Measurements from ENCODE around the gene PCMTD2. TPM values are rescaled to one million over a fixed set of nuclear protein-coding genes. Genes with fewer than 3 reads are reported as not detected.

PCMTD2 gene
- total and polyA plus RNA-seq, 2 of the 8 experiments (the other 6 are each of a cell fraction or from before 2014, with no cell fraction given): 21.4 to 55.1 TPM

DNA sequence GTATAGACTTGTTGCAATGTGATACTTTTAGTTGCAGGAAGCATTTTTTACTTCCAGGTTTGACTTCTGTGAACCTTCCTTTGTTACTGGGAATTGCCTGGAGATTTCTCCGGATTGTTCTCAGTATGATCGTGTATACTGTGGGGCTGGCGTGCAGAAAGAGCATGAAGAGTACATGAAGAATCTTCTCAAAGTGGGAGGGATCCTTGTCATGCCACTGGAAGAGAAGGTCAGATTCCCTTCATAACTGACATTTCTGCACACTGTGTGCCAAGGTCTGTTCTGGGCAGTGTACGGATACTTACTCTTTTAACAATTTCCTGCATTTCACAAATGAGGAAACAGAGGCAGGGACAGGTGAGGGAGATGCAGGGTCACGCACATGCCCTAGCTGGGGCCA lies 9.7 kb downstream of the PCMTD2 start:
- H3K4ac ChIP-seq (replicated peaks; ENCODE audit: insufficient read length, low read depth, low read length): no peak overlapping the region
- peaks cover 0 to 9% (median 2%) of the 10 kb centered on the region in 4 experiments; a peak in 3 of 8 replicates for H3K36me3 ChIP-seq (ENCODE audit: control insufficient read depth in 2 of 4, insufficient read depth in 4 of 4, low read length in 3 of 4)
- H2AK5ac ChIP-seq (ENCODE audit: low read depth, low read length): no peak overlapping the region
- no peak overlapping the region for H3K56ac ChIP-seq (replicated peaks; ENCODE audit: insufficient read length, low read depth, low read length)
- H3K9me3 ChIP-seq (ENCODE audit: insufficient read depth in 2 of 2, low read depth in 1 of 2, low read length in 1 of 2): peaks cover 0 to 1% of the 10 kb centered on the region in 2 experiments; a peak in 1 of 4 replicates
- H4K20me1 ChIP-seq (replicated peaks in 1 of 2; ENCODE audit: control insufficient read depth in 1 of 2, insufficient read depth in 2 of 2, low read length in 2 of 2): peaks cover 5 to 11% of the 10 kb centered on the region in 2 experiments
- no peak overlapping the region for H4K91ac ChIP-seq (replicated peaks; ENCODE audit: insufficient read length, low read length)
- H3K27me3 ChIP-seq (replicated peaks in 1 of 4; ENCODE audit: control insufficient read depth in 3 of 4, extremely low read depth in 1 of 4, insufficient read depth in 3 of 4, low read length in 3 of 4): no peaks in the 10 kb centered on the region
- H3K79me1 ChIP-seq (ENCODE audit: low read depth, low read length): peaks cover 8% of the 10 kb centered on the region
- no peak for FAIRE-seq
- no peak overlapping the region for H4K8ac ChIP-seq (ENCODE audit: extremely low read depth, insufficient read depth, low read length)
- H2BK15ac ChIP-seq (ENCODE audit: low read length): no peak overlapping the region
- no peak for TF ChIP-seq JUN (IDR thresholded peaks at IDR 0.05; ENCODE audit: low read depth, low read length)
- no peak for TF ChIP-seq BACH1 (IDR thresholded peaks at IDR 0.05; ENCODE audit: low read length)
- TF ChIP-seq SAP30 (IDR thresholded peaks at IDR 0.05; ENCODE audit: insufficient read depth, insufficient replicate concordance, low read length): no peak
- no peak for TF ChIP-seq RBBP5 (IDR thresholded peaks at IDR 0.05; ENCODE audit: borderline replicate concordance, low read depth, low read length)
- TF ChIP-seq RNF2 (IDR thresholded peaks at IDR 0.05; ENCODE audit: borderline replicate concordance, low read depth, low read length, missing control alignments, poor library complexity, severe bottlenecking): no peak
- TF ChIP-seq POLR2AphosphoS5 (IDR thresholded peaks at IDR 0.05; ENCODE audit: low read depth, low read length): no peak
- no peak for TF ChIP-seq SIX5 (IDR thresholded peaks at IDR 0.05; ENCODE audit: low read depth, low read length)
- no peak for TF ChIP-seq SIRT6 (IDR thresholded peaks at IDR 0.05; ENCODE audit: low read length)
- TF ChIP-seq RFX5 (IDR thresholded peaks at IDR 0.05; ENCODE audit: borderline replicate concordance, low read depth, low read length): no peak
- no peak for TF ChIP-seq RXRA (IDR thresholded peaks at IDR 0.05; ENCODE audit: insufficient read depth, low read depth, low read length)
- TF ChIP-seq KDM5A (IDR thresholded peaks at IDR 0.05; ENCODE audit: low read length): no peak
- H2BK20ac ChIP-seq (ENCODE audit: low read length): no peak overlapping the region
- H2BK5ac ChIP-seq (ENCODE audit: low read depth, low read length): no peak overlapping the region
- CTCF ChIA-PET (ENCODE audit: partially characterized antibody): interaction anchor here (0.9 kb wide), 1 partner anchor 42 kb away, joined by 3 read pairs; no protein-coding TSS in a partner anchor
- no peak for DNase-seq (ENCODE audit: low read depth in 1 of 2, low spot score in 2 of 2)
- H3K79me2 ChIP-seq (ENCODE audit: control insufficient read depth in 1 of 2, insufficient read depth in 2 of 2, low read length in 2 of 2): peaks cover 0 to 6% of the 10 kb centered on the region in 2 experiments; a peak in 1 of 4 replicates
- POLR2A ChIA-PET (ENCODE audit: partially characterized antibody): no interaction called here
- no peak overlapping the region for H2AFZ ChIP-seq (ENCODE audit: low read length)
- H3K23ac ChIP-seq (ENCODE audit: insufficient read length): no peak overlapping the region
- 88% methylated on average over 5 of the region's 5 CpGs; no CpG with 5 or more reads in 1 of the 2 experiments for WGBS, 2 experiments (ENCODE audit: extremely low coverage in 1 of 2, insufficient coverage in 1 of 2, insufficient read length in 1 of 2, insufficient replicate concordance in 2 of 2, low coverage in 1 of 2, low lambda C conversion rate in 2 of 2, missing lambda C conversion rate in 1 of 2)
- no peak overlapping the region for H3K4me3 ChIP-seq (ENCODE audit: extremely low read depth in 1 of 4, insufficient read depth in 2 of 4, low read depth in 3 of 4, low read length in 4 of 4)
- no peak overlapping the region for H3K9ac ChIP-seq (replicated peaks in 1 of 4; ENCODE audit: extremely low read depth in 1 of 4, low read depth in 3 of 4, low read length in 3 of 4)
- no peak overlapping the region for H3K18ac ChIP-seq (ENCODE audit: extremely low read depth, low read length)
- H3K23me2 ChIP-seq (ENCODE audit: low read depth, low read length): no peaks in the 10 kb centered on the region
- no peak overlapping the region for H3K14ac ChIP-seq (ENCODE audit: insufficient read length)
- H2BK12ac ChIP-seq (ENCODE audit: low read depth, low read length): no peak overlapping the region
- peaks cover 0 to 3% (median under 1%) of the 10 kb centered on the region in 4 experiments; a peak in 2 of 7 replicates for H3K4me1 ChIP-seq (replicated peaks in 1 of 4; ENCODE audit: control insufficient read depth in 3 of 4, insufficient read depth in 4 of 4, low read length in 3 of 4)
- no peak overlapping the region for H3K4me2 ChIP-seq (ENCODE audit: insufficient read depth in 1 of 2, low read depth in 2 of 2, low read length in 2 of 2)
- H4K5ac ChIP-seq (ENCODE audit: insufficient read length, low read depth, low read length): no peak overlapping the region
- no peak overlapping the region for H3K27ac ChIP-seq (ENCODE audit: low read depth, low read length)
- no peak overlapping the region for H2BK120ac ChIP-seq (replicated peaks; ENCODE audit: low read depth, low read length)
